ENCODE measurements around the gene TEX2.

TEX2 gene

DNA sequence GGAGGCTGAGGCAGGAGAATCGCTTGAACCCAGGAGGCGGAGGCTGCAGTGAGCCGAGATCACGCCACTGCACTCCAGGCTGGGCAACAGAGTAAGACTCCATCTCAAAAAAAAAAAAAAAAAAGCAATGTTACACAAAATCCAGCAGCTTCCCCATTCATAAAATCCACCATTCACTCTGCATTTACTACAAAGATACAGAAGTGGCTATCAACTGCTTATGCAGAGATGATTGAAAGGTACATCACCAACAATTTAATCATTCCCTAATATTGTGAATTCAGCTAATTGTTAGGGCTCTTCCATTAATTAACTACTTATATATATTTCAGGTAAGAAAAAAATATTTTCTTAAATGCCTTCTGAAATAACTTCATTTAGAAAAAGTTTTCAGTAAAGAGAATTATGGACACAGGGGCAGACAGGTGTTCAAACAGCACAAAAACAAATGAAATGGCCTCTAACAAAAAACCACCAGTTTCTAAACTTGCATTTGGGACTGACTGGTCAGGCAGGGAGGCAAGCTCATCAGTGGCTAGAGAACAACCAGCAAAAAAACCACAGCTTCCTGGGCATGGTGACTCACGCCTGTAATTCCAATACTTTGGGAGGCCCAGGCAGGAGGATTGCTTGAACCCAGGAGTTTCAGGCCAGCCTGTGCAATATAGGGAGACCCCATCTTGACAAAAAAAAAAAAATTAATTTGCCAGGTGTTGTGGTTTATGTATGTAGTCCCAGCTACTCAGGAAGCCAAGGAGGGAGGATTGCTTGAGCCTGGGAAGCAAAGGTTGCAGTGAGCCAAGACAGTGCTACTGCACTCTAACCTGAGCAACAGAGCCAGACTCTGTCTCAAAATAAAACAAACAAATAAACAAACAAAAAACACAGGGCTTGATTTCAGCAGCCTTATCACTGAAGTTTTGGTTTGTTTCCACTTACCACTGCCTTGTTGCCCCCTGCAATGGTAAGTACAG, 159.4 kb downstream of the TEX2 start:
- TF ChIP-seq RAD21 (IDR thresholded peaks at IDR 0.05; ENCODE audit: low read depth) = no peak
- no peak for TF ChIP-seq CEBPB (IDR thresholded peaks at IDR 0.05)
- TF ChIP-seq TCF12 (IDR thresholded peaks at IDR 0.05; ENCODE audit: low read depth) = no peak
- TF ChIP-seq FOXM1 (IDR thresholded peaks at IDR 0.05; ENCODE audit: borderline replicate concordance, low read depth) = no peak
- TF ChIP-seq, protein P1, sequence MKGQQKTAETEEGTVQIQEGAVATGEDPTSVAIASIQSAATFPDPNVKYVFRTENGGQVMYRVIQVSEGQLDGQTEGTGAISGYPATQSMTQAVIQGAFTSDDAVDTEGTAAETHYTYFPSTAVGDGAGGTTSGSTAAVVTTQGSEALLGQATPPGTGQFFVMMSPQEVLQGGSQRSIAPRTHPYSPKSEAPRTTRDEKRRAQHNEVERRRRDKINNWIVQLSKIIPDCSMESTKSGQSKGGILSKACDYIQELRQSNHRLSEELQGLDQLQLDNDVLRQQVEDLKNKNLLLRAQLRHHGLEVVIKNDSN (IDR thresholded peaks at IDR 0.05) = no peak
- no peak for TF ChIP-seq NFIC (IDR thresholded peaks at IDR 0.05)
- TF ChIP-seq, protein P2, sequence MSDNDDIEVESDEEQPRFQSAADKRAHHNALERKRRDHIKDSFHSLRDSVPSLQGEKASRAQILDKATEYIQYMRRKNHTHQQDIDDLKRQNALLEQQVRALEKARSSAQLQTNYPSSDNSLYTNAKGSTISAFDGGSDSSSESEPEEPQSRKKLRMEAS (IDR thresholded peaks at IDR 0.05) = no peak
- no peak for TF ChIP-seq YY1 (IDR thresholded peaks at IDR 0.05; ENCODE audit: low read depth)
- TF ChIP-seq EP300 (IDR thresholded peaks at IDR 0.05; ENCODE audit: borderline replicate concordance) = no peak
- no peak for TF ChIP-seq CREB1 (IDR thresholded peaks at IDR 0.05; ENCODE audit: low read depth)
- TF ChIP-seq EGR1 (IDR thresholded peaks at IDR 0.05) = no peak
- no peak for TF ChIP-seq TAF1 (IDR thresholded peaks at IDR 0.05; ENCODE audit: low read depth)
- TF ChIP-seq ZBTB7A (IDR thresholded peaks at IDR 0.05; ENCODE audit: low read depth) = no peak
- TF ChIP-seq, protein P3, sequence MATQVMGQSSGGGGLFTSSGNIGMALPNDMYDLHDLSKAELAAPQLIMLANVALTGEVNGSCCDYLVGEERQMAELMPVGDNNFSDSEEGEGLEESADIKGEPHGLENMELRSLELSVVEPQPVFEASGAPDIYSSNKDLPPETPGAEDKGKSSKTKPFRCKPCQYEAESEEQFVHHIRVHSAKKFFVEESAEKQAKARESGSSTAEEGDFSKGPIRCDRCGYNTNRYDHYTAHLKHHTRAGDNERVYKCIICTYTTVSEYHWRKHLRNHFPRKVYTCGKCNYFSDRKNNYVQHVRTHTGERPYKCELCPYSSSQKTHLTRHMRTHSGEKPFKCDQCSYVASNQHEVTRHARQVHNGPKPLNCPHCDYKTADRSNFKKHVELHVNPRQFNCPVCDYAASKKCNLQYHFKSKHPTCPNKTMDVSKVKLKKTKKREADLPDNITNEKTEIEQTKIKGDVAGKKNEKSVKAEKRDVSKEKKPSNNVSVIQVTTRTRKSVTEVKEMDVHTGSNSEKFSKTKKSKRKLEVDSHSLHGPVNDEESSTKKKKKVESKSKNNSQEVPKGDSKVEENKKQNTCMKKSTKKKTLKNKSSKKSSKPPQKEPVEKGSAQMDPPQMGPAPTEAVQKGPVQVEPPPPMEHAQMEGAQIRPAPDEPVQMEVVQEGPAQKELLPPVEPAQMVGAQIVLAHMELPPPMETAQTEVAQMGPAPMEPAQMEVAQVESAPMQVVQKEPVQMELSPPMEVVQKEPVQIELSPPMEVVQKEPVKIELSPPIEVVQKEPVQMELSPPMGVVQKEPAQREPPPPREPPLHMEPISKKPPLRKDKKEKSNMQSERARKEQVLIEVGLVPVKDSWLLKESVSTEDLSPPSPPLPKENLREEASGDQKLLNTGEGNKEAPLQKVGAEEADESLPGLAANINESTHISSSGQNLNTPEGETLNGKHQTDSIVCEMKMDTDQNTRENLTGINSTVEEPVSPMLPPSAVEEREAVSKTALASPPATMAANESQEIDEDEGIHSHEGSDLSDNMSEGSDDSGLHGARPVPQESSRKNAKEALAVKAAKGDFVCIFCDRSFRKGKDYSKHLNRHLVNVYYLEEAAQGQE (IDR thresholded peaks at IDR 0.05; ENCODE audit: low read depth) = no peak
- TF ChIP-seq TEAD4 (IDR thresholded peaks at IDR 0.05) = no peak

DNA sequence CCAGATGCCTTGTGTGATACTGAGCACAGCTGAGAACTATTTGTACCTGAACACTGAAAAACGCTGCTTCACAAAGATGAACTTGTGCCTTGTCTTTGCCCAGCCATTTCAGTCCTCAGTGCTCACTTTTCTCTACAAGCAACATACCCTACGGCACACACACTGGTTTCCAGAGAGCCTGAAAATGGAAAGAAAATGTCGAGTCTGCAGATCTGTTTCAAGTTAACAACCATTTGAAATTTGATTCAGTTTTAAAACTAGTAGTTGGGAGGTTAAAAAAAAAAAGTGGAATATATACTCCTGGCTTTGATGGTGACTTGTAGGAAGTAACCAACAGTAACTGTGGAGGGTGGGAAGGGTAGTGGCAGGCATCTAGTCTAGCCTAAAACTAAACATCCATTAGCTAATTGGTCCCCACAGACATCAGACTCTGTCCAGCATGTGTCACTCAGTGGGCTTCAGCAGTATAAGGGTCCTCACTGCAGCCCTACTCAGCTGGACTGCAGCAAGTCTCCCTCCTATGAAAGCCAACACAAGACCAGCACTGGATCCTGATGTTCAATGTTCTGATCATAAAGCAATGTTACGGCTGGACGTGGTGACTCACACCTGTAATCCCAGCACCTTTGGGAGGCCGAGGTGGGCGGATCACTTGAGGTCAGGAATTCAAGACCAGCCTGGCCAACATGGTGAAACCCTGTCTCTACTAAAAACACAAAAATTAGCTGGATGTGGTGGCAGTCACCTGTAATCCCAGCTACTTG, 160.3 kb downstream of the TEX2 start:
- TF ChIP-seq CEBPB (IDR thresholded peaks at IDR 0.05) = no peak
- TF ChIP-seq TAF1 (IDR thresholded peaks at IDR 0.05; ENCODE audit: low read depth) = no peak
- TF ChIP-seq, protein P2 (IDR thresholded peaks at IDR 0.05) = no peak
- no peak for TF ChIP-seq CREB1 (IDR thresholded peaks at IDR 0.05; ENCODE audit: low read depth)
- no peak for TF ChIP-seq ZBTB7A (IDR thresholded peaks at IDR 0.05; ENCODE audit: low read depth)
- no peak for TF ChIP-seq TCF12 (IDR thresholded peaks at IDR 0.05; ENCODE audit: low read depth)
- no peak for TF ChIP-seq EGR1 (IDR thresholded peaks at IDR 0.05)
- TF ChIP-seq, protein P3 (IDR thresholded peaks at IDR 0.05; ENCODE audit: low read depth) = no peak
- no peak for TF ChIP-seq RAD21 (IDR thresholded peaks at IDR 0.05; ENCODE audit: low read depth)
- TF ChIP-seq YY1 (IDR thresholded peaks at IDR 0.05; ENCODE audit: low read depth) = no peak
- TF ChIP-seq, protein P1 (IDR thresholded peaks at IDR 0.05) = no peak
- no peak for TF ChIP-seq NFIC (IDR thresholded peaks at IDR 0.05)
- TF ChIP-seq EP300 (IDR thresholded peaks at IDR 0.05; ENCODE audit: borderline replicate concordance) = no peak
- TF ChIP-seq TEAD4 (IDR thresholded peaks at IDR 0.05) = no peak
- TF ChIP-seq FOXM1 (IDR thresholded peaks at IDR 0.05; ENCODE audit: borderline replicate concordance, low read depth) = no peak

DNA sequence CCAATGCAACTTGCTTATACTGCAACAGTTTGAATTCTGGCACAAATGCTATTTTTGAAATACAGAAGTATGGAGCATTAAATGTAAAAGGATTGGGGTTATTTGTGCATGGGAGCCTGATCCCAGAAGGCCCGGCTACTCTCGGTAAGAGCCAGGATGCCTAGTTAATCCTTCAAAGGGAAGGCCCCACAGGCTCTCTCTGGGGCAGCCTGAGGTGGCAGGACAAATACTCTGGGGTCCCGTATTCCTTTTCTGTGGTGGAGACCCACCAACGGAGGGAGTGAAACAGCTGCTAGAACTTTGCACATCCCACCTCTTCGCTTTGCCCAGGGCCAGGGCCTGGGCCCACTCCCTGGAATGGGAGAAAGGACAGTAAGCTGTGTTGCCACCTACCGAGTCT, 163.5 kb downstream of the TEX2 start:
- no peak for TF ChIP-seq RAD21 (IDR thresholded peaks at IDR 0.05; ENCODE audit: low read depth)
- TF ChIP-seq, protein P1 (IDR thresholded peaks at IDR 0.05) = no peak
- TF ChIP-seq EGR1 (IDR thresholded peaks at IDR 0.05) = no peak
